ENCODE results near the gene KRT24.

The KRT24 gene

DNA sequence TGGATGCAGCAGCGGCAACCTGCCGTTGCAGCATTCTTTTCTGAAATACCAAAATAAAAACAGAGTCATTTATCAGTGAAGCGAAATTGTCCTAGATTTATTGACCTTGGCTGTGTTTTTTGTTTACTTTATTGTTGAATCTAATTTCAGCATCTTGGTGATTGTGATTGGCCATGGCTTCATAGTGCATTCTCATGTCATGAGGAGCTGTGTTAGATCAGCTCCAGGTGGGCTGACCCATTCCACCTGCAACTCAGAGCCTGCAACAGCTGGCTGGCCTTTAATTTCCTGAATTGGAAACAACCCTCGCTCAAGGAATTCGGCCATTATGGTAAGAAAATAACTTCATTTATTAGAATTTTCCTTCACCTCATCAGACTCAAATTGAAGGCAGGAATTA is 16.4 kb downstream of the KRT24 start:
- DNase-seq, result no peak

DNA sequence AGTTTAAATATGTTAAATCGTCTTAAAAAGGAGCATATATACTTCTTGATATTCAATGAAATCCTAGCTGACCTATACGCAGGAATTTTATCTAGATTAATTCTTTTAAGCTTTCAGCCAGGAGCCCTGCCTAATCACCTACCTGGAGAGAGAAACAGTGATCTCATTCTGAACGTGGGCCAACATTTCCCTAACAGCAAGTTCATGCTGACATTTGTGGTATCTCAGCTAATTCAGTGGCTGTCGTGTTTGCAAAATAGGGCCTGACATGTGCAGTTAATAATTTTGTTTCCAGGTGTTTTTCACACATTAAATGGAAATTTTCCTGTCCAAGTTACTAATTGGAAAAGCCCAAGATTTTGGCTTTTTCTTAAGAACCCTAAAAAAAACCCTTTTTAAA is 17.4 kb downstream of the KRT24 start:
- DNase-seq, result no peak

DNA sequence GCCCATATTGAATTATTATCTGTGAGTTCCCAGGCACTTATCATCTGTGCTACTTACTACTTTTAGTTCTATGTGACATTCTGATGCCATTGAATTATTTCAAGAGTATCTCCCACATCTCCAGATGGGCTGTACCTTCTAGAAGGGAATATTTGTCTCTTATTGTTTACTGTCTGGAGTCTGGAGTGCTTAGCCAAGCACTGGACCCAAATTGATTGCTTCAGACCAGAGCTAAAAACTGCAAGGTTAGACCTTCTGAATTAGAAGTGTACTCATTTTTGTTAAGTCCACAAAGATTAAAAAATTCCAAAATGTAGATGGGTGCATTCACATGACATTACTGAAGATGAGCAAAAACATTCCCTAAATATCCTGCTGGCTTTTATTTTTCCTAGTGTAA is 22.6 kb downstream of the KRT24 start:
- DNase-seq, result no peak

DNA sequence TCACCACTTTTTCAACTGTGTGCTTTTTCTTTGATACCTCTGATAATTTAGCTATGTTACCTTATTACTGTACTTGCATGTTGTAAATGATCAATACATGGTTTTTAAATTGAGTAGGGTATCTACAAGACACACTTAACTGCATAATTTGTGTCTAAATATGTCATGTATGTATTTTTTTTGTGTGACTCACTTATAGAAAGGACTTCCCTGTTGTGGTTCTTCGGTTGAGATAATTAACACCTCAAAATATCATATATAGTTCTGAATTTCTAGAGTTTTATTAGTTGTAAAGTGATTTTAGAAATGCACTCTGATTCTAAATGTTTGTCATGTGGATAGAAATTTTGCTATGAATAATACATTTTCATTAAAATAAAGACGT is 24.0 kb downstream of the KRT24 start:
- DNase-seq, result no peak

DNA sequence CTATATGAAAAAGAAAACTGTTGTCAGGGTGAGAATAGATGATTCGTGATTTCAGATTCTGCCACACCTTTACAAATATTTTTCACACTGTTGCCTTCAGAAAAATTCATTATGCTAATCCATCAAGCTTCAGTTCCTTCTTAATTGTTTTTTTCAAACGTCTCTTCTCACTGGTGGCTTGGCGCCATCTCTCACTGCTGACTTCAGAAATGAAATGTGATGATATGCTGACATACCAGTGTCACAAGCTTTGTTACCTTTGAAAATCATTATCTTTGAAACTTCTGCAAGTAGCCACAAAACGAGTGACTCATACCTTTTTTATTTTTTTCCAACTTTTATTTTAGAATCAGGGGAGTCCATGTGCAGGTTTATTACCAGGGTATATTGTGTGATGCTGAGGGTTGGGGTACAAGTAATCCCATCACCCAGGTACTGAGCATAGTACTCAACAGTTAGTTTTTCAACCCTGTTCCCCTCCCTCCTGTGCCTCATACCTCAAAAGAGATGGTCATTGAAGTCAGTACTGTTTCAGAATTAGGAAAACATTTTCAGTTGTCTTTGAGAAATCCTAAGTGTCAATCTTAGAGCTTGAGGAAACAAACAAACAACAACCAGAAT is 24.5 kb downstream of the KRT24 start:
- no peak for DNase-seq

DNA sequence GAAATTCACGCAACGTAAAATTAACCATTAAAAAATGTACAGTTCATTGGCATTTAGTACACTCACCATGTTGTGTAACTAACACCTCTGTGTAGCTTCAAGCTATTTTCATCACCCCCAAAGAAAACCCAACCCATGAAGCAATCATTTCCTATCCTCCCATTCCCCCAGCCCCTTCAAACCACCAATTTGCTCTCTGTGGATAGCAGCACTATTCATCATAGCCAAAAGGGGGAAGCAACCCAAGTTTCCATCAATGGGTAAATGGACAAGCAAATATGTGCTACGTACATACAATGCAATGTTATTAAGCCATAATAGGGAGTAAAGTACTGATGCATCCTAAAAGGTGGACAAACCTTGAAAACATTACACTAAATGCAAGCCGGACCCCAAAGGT is 27.6 kb downstream of the KRT24 start:
- no peak for DNase-seq

DNA sequence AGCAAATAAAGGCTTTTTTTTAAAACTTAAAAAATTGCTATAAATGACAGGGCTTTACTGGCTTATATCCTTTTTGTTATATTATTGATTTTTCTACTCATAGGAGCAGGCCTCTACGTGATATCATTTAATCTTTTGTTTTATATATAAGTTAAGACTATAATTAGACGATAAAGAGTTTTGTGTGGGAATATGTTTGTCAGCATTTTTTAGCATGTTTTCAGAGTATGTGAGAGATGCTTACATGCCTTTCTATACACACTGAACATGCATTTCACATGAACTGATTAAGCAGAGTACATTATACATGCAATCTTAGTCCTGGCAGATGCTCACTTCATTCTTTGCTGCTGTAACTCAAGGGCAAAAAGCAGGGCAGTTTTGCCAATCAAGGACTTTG is 30.9 kb downstream of the KRT24 start:
- DNase-seq, result no peak

DNA sequence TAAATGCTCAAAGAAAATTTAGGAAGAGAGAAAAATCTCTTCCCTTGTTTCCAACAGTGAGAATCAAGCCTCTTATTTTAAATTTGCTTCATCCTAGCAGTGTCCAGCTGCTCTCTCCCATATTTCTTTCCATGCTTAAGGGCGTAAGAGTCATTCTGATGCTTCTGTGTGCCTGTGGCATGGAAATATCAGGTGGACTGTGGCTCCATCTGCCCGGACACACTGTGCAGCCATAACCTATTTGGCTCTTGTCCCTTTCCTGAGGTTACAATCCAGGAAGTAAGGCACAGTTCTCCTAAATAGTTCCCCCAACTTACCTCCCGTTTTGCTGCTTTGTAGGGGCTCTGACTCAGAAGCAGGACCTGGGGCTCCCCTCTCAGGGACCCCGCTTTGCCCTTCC is 32.3 kb downstream of the KRT24 start:
- DNase-seq, result no peak

DNA sequence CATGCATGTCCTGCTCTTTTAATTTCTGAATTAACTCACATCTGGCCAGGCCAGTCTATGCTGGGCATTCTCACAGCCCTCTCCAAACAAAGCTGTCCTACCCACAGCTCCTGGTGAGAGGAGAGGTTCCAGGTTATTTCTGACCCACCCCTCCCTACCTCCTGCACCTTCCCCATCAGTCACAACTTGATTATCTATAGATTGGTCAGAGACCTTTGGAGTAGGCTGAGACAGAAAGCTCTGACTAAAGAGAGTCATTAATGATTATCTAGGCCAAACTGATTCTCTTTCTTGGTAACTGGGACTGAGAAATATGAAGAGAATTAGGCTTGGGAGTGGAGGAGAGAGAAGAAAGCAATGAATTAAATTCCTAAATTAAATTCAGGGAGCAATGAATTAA is 37.2 kb downstream of the KRT24 start:
- no peak for DNase-seq

DNA sequence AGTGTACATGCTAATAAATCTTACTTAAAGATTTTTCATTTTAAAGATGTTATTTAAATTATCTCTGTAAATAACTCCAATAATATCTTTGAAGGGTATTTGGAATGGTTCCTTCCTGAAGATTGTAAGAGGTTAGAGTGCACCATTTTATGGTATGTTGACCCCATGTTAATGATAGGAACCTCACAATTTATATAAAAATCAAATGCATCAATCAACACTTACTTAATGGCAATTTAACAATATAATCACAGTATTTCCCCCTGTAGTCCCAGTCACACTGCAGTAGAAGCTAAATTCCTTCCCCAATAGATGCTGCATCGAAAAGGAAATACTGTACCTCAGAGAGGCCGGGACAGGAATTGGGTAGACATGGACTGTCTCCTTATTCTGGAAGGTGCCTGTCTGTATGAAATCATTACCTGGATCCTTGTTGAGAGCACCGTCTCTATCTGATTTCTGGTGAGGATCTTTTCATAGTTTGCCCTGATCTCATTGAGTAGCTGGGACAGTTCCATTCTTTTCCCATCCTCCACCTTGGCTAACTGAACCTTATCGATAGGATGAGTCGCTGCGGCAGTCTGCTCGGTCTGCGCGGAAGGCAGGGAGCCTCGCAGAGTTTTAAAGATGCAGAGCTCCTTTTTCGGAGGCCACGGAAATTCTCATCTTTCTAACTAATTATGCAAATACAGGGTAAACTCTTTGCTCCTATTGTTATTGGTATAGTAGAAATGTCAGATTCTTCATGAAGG is 38.8 kb downstream of the KRT24 start, which contains the start of gene KRT222:
Gene KRT222, minus strand, starts transcription at position 596 of the 752 bp plus-strand sequence. Its CDS starts 78 bp downstream, at position 518.
- DNase-seq, result no peak

DNA sequence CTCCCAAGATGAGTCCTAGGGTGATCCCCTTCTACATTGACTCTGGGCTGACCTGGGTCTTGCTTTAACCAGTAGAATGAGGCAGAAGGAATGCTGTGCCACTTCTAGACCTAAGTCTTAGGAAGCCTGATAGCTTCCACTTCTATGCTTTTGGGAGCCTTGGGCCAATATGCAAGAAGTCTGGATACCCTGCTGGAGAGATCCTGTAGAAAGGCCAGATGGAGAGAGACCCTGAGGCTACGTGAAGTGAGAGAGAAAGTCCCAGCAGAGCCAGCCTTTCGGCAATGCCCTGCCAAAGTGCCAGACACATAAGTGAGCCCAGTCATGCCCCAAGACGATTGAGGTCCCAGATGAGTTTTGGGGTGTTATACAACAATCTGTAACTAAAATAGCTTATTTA is 40.3 kb downstream of the KRT24 start:
- no peak for DNase-seq

DNA sequence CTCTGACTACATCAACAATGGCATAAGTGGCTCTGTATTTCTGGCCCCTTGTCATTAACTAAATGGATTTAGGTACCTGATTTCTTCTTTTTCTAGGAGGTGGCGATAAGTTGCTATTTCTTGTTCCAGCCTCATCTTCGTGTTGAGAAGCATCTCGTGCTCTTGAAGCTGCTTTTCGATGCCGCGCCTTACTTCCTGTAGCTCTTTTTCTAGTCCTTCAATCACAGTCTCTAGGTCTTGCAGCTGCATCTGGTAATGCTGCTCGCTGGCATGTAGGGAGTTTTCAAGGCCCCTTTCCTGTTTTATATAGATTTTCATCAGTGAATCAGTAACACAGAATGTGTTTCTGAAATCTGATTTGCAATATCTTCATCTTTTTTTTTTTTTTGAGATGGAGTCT is 43.6 kb downstream of the KRT24 start:
- no peak for DNase-seq

DNA sequence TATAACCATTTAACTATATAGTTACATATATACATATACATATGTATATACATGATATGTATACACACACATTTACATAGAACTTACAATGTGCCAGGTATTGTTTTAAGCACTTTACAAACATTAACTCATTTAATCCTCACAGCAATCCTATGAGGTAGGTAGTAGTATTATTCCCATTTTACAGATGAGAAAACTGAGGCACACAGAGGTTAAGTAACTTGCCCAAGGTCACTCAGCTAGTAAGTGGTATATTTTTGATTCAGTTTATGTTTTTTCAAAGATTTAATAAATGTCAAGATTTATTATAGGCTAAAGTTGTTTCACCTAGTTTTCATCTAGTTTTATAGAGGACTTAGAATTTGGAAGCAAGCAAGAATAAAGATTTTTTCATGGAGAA is 45.2 kb downstream of the KRT24 start:
- no peak for DNase-seq

DNA sequence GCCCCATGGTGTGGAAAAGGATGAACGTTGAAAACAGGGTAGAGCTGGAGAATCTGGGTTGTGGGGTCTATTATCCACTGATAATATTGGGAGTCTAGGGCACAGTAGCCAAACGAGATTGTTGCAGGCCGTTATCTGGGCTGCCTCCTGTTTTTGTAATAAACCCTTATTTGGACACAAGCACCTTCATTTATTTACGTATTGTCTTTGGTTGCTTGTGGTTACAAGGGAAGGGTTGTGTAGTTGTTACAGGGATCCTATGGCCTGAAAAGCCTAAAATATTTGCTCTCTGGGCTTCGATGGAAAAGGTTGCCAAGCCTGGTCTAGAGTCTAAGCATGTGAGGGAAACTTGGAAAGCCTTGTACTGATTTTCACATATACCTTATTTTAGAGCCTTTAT is 51.6 kb downstream of the KRT24 start:
- no peak for DNase-seq

DNA sequence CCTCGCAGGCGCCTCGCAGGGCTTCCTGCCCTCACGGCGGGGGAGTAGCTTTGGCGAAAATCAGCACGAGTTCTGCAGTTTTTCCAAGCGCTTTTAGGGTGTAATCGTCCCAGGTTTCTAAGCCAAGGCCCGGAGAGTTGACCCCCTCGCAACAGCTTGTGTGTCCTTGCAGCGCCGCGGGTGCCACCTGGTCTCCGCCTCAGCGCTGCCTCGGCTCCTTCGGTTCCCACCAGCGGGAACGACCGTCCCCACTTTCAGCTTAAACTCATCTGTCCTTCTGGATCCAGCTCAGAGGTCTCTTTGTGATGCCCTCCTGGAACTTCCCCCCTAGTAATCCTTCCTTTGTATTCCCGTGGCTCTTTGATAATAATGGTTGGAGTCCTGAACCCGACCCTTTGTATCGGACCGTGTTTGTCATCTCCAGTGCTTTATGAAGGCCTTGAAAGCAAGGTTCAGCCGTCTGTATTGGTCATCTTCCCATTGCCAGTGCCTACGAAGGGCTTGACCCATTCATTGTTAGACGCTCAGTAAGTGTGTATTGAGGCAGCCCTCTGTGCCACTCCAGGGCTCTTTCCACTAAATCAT is 55.1 kb downstream of the KRT24 start:
- no peak for DNase-seq

Measured in SW 1271 (cell line).